NB4 (cell line): ENCODE measurements around the gene SORBS1.

Experiments
- DNase-seq: peaks from one replicate; pipeline ENCODE4 v3.0.0; 2010; ENCODE audit warnings: low read depth
- H3K4me3 ChIP-seq: one replicate; pipeline ENCODE4 v1.5.1; 2011; ENCODE audit warnings: mild to moderate bottlenecking, low read depth, low read length, moderate library complexity
- MYC ChIP-seq: IDR thresholded peaks from 2 replicates; pipeline ENCODE4 v1.6.1; 2011; ENCODE audit warnings: low read depth, low read length
- POLR2A ChIP-seq: IDR thresholded peaks from 2 replicates; pipeline ENCODE4 v1.6.1; 2011; ENCODE audit warnings: mild to moderate bottlenecking; ENCODE audit not compliant: insufficient read length; ENCODE audit errors: extremely low read depth
- TF ChIP-seq, protein P1 (sequence below): IDR thresholded peaks from 2 replicates; pipeline ENCODE4 v1.6.1; 2011; ENCODE audit warnings: low read depth, low read length
- TF ChIP-seq, protein P2 (sequence below): IDR thresholded peaks from one replicate; pipeline ENCODE4 v1.5.1; 2012; ENCODE audit warnings: low read depth, low read length

SORBS1 gene

DNA sequence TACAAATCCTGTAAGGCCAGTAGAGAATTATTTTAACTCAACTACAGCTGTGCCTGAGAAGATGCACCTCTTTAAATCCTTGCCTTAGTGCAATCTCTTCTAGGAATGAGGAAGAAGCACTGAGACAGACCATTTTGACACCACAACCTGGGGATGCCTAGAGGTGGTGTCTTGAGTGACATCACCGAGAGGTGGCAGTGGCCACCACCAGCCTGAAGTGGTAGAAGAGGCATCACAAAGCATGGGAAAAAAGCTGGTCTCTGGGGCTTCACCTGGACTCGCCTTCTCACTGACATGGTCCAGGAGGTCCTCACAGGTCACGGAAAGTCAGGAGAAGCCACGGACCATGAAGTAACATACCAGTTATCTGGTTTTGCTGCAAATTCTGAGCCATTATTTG is 171.2 kb downstream of the SORBS1 start:
- no peak overlapping the region for H3K4me3 ChIP-seq
- DNase-seq, result peak; percentile 19
- TF ChIP-seq POLR2A, result no peak
- TF ChIP-seq, protein P1, sequence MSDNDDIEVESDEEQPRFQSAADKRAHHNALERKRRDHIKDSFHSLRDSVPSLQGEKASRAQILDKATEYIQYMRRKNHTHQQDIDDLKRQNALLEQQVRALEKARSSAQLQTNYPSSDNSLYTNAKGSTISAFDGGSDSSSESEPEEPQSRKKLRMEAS, result no peak
- TF ChIP-seq, protein P2, sequence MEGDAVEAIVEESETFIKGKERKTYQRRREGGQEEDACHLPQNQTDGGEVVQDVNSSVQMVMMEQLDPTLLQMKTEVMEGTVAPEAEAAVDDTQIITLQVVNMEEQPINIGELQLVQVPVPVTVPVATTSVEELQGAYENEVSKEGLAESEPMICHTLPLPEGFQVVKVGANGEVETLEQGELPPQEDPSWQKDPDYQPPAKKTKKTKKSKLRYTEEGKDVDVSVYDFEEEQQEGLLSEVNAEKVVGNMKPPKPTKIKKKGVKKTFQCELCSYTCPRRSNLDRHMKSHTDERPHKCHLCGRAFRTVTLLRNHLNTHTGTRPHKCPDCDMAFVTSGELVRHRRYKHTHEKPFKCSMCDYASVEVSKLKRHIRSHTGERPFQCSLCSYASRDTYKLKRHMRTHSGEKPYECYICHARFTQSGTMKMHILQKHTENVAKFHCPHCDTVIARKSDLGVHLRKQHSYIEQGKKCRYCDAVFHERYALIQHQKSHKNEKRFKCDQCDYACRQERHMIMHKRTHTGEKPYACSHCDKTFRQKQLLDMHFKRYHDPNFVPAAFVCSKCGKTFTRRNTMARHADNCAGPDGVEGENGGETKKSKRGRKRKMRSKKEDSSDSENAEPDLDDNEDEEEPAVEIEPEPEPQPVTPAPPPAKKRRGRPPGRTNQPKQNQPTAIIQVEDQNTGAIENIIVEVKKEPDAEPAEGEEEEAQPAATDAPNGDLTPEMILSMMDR, result no peak
- TF ChIP-seq MYC, result no peak

DNA sequence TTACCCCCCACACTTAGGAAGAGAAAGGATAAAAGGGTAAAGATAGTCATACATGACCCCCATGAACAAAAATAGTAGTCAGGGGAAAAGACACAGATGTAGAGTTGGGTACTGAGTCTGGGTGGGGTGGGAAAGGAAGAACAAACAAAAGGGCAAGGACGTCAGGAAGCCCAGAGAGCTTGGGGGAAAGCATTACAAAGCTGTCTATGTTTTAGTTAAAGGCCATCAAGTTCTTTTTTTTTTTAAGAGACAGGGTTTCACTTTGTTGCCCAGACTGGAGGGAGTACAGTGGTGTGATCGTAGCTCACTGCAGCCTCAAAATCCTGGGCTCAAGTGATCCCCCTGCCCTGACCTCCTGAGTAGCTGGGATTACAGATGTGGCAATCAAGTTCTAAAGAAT is 172.0 kb downstream of the SORBS1 start:
- TF ChIP-seq, protein P2, result no peak
- TF ChIP-seq, protein P1, result no peak
- TF ChIP-seq POLR2A (no peak), MYC (no peak)
- no peak overlapping the region for H3K4me3 ChIP-seq
- no peak for DNase-seq

DNA sequence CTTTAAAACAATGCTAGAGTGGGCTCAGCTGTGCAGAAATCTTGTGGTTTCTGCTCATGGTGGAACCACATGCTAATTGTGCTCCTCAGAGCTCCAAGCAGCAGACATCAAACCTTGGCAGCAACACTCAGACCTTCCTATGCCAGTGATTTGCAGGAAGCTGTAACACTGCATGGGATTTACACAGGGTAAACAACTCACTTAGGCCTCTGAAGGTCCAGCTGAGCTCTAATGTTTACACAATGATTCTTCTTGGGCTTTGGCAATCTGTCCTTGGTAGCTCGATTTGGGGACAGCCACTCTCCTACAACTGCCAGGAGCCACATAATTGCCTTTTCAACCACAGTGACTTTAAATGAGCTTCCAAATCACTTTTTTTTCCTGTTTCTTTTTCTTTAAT is 172.6 kb downstream of the SORBS1 start:
- TF ChIP-seq, protein P2, result no peak
- no peak for TF ChIP-seq MYC
- no peak for TF ChIP-seq POLR2A
- TF ChIP-seq, protein P1, result no peak
- H3K4me3 ChIP-seq, result no peak overlapping the region
- no peak for DNase-seq

DNA sequence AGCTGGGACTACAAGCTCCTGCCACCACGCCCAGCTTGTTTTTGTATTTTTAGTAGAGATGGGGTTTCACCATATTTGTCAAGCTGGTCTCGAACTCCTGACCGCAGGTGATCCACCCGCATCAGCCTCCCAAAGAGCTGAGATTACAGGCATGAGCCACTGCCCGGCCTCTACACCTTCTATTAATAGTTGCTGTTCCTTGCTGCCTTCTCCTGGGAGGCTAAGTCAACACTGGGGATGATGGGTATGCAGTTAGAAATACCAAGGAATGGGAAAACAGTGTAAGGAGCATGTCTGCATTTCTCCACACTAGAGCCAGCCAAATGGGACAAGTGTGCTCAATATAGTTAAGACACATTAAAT is 173.1 kb downstream of the SORBS1 start:
- TF ChIP-seq POLR2A, result no peak
- no peak for TF ChIP-seq MYC
- TF ChIP-seq, protein P2, result no peak
- TF ChIP-seq, protein P1, result no peak
- DNase-seq, result no peak
- H3K4me3 ChIP-seq, result no peak overlapping the region

DNA sequence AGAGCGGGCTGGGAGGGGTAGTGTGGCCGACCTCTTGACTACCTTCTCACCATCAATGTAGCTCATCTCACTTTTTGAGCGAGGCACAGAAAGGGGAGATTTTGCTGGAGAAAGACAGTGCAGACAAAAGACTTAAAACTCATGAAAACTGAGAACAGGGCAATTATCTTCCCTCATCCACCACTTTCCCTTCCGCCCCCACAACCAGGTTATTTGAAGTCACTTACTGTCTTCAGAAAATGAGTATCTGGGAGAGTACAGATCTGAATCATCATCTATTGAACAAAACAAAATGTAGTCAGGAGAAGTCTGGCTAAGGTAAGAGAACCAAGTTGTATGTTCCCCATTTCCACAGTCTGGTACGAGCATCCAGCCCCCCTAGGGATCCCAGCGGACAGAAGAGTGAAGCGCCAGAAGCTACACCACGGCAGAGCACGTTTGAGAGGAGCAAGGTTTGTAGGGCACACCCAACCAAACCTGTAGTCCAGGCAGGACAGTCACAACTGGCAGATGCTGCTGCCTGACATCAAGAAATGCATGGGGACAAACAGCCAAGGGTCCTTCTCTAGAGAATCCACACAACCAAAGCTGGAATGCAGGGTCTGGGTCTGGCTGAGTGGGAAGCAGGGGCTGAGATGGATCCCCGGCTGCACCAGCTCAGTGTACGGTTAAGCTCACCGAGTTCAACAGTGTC is 177.0 kb downstream of the SORBS1 start:
- TF ChIP-seq, protein P1, result no peak
- TF ChIP-seq POLR2A (no peak), MYC (no peak)
- TF ChIP-seq, protein P2, result no peak
- H3K4me3 ChIP-seq, result no peak overlapping the region
- DNase-seq, result no peak
